Activated T-cell treated with anti-CD3 and anti-CD28 coated beads for 1 hour (primary cell): ENCODE results near the gene CCNQ.

Experiments
- DNase-seq: peaks from one replicate; pipeline ENCODE4 v3.0.0-alpha.2; 2020; ENCODE audit warnings: low read depth

CCNQ gene

GRCh38 chrX:153572601-153573000 is 26.3 kb downstream of the CCNQ start:
- DNase-seq = no peak

GRCh38 chrX:153571534-153571908 is 27.4 kb downstream of the CCNQ start:
- DNase-seq = no peak

GRCh38 chrX:153569475-153569874 is 29.5 kb downstream of the CCNQ start:
- no peak for DNase-seq

- no peak for DNase-seq
Observed at GRCh38 chrX:153568451-153569011, 30.4 kb downstream of the CCNQ start.

- DNase-seq = no peak
Observed at GRCh38 chrX:153565996-153566580, 32.9 kb downstream of the CCNQ start.

GRCh38 chrX:153564047-153564606 is 34.8 kb downstream of the CCNQ start:
- DNase-seq = no peak

- DNase-seq = no peak
Observed at GRCh38 chrX:153562546-153562945, 36.4 kb downstream of the CCNQ start.

- no peak for DNase-seq
Observed at GRCh38 chrX:153561337-153561736, 37.6 kb downstream of the CCNQ start.

- DNase-seq = no peak
Observed at GRCh38 chrX:153560466-153560865, 38.5 kb downstream of the CCNQ start.

- no peak for DNase-seq
Observed at GRCh38 chrX:153560000-153560399, 38.9 kb downstream of the CCNQ start.

GRCh38 chrX:153557618-153558355 is 41.2 kb downstream of the CCNQ start:
- no peak for DNase-seq

GRCh38 chrX:153556767-153557166 is 42.2 kb downstream of the CCNQ start:
- no peak for DNase-seq

GRCh38 chrX:153554519-153555167 is 44.3 kb downstream of the CCNQ start:
- peak; percentile 39 for DNase-seq

- DNase-seq = no peak
Observed at GRCh38 chrX:153551135-153551534, 47.8 kb downstream of the CCNQ start.

- DNase-seq = no peak
Observed at GRCh38 chrX:153549807-153550206, 49.1 kb downstream of the CCNQ start.

GRCh38 chrX:153549231-153549630 is 49.7 kb downstream of the CCNQ start:
- no peak for DNase-seq

GRCh38 chrX:153547195-153547594 is 51.7 kb downstream of the CCNQ start:
- no peak for DNase-seq

GRCh38 chrX:153546386-153546785 is 52.6 kb downstream of the CCNQ start:
- no peak for DNase-seq

- DNase-seq = no peak
Observed at GRCh38 chrX:153544727-153545126, 54.2 kb downstream of the CCNQ start.

GRCh38 chrX:153539979-153540358 is 59.0 kb downstream of the CCNQ start:
- no peak for DNase-seq

GRCh38 chrX:153539171-153539978 is 59.6 kb downstream of the CCNQ start:
- DNase-seq = peak; percentile 35

GRCh38 chrX:153538424-153538823 is 60.5 kb downstream of the CCNQ start:
- no peak for DNase-seq
